ENCODE measurements around the gene KCND3.

KCND3 gene

DNA sequence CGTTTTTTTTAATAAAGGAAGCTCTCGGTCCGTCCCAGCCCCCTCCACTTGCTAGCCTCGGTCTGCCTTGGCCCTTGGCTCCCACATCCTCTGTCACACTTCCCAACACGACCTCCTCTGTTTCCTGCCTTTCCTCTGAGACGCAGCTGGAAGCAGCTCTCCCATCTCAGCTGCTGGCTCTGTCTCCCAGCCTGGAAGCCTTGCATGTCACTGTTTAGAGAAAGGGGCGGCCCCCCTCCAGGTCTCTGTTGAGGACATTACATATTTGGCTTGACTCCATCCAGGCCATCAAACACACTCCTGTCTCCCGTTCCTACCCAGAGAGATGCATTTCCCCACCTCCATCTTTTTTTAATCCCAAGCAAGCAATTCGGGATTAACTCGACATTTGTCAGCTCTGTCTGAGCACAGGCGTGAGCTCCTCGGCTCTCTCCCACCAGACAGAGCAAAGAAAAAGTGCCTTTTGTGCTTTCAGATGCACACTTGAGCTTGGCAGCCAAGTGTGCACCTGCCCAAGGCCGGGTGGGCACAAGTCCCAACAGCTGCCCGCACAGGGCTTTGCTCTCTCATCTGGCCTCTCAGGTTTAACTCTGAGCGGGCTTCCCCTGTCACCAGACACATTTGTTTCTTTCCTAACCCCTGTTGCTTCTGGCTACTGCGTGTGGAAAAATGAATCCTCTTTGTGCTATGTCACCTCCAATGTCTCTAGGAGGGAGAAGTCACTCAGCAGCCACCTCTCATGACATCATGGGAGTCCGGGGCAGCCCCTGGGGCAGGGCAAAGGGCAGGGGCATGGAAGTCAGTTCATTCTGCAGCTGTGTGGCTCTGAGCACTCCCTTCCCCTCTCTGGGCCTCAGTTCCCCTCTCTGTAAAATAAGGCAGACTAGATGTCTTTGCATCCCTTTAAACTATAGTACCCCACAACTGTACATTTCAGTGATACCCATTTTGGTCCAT is 108.3 kb downstream of the KCND3 start:
- Histone ChIP-seq H3K4me3 (ENCODE audit: low read length) (no peak overlapping the region), H3K27ac (ENCODE audit: low read length) (no peak overlapping the region), H3K9ac (ENCODE audit: low read length) (no peak overlapping the region), H4K20me1 (ENCODE audit: insufficient read depth, low read length) (no peaks in the 10 kb centered on the region), H3K36me3 (replicated peaks; ENCODE audit: low read depth, low read length) (no peaks in the 10 kb centered on the region), H3K27me3 (ENCODE audit: low read depth, low read length) (no peaks in the 10 kb centered on the region), H3K9me3 (ENCODE audit: insufficient read depth, low read length) (no peaks in the 10 kb centered on the region), H3K4me1 (ENCODE audit: low read length) (no peaks in the 10 kb centered on the region), H3K79me2 (ENCODE audit: low read length) (no peaks in the 10 kb centered on the region), H2AFZ (ENCODE audit: low read depth, low read length) (no peak overlapping the region), H3K4me2 (ENCODE audit: low read length) (no peak overlapping the region)
- TF ChIP-seq, protein P1, sequence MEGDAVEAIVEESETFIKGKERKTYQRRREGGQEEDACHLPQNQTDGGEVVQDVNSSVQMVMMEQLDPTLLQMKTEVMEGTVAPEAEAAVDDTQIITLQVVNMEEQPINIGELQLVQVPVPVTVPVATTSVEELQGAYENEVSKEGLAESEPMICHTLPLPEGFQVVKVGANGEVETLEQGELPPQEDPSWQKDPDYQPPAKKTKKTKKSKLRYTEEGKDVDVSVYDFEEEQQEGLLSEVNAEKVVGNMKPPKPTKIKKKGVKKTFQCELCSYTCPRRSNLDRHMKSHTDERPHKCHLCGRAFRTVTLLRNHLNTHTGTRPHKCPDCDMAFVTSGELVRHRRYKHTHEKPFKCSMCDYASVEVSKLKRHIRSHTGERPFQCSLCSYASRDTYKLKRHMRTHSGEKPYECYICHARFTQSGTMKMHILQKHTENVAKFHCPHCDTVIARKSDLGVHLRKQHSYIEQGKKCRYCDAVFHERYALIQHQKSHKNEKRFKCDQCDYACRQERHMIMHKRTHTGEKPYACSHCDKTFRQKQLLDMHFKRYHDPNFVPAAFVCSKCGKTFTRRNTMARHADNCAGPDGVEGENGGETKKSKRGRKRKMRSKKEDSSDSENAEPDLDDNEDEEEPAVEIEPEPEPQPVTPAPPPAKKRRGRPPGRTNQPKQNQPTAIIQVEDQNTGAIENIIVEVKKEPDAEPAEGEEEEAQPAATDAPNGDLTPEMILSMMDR (IDR thresholded peaks at IDR 0.05; ENCODE audit: low read depth, low read length): no peak
- no peak for TF ChIP-seq EZH2phosphoT487 (IDR thresholded peaks at IDR 0.05; ENCODE audit: low read depth)

DNA sequence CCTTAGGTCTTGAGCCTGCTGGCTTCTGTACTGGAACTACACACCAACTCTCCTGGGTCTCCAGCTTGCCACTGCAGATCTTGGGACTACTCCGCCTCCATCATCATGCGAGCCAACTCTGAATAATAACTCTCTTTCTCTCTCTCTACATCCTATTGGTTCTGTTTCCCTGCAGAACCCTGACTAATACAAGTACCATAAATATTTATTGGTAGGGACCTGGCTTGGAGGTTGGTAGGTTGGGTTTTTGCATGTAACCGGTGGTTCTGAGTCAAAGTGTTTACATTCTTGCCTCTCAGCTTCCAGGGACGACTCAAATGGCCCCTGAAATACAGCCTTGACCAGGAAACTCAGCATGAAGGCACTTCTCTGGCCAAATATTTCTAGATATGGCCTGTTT is 110.4 kb downstream of the KCND3 start:
- no peak overlapping the region for H3K27ac ChIP-seq (ENCODE audit: low read length)
- no peak overlapping the region for H3K4me2 ChIP-seq (ENCODE audit: low read length)
- H3K4me1 ChIP-seq (ENCODE audit: low read length): no peaks in the 10 kb centered on the region
- peaks cover 12% of the 10 kb centered on the region for H3K27me3 ChIP-seq (ENCODE audit: low read depth, low read length)
- no peaks in the 10 kb centered on the region for H3K79me2 ChIP-seq (ENCODE audit: low read length)
- no peaks in the 10 kb centered on the region for H4K20me1 ChIP-seq (ENCODE audit: insufficient read depth, low read length)
- no peak overlapping the region for H3K9ac ChIP-seq (ENCODE audit: low read length)
- H3K9me3 ChIP-seq (ENCODE audit: insufficient read depth, low read length): no peaks in the 10 kb centered on the region
- no peaks in the 10 kb centered on the region for H3K36me3 ChIP-seq (replicated peaks; ENCODE audit: low read depth, low read length)
- H2AFZ ChIP-seq (ENCODE audit: low read depth, low read length): no peak overlapping the region
- no peak overlapping the region for H3K4me3 ChIP-seq (ENCODE audit: low read length)
- TF ChIP-seq, protein P1 (IDR thresholded peaks at IDR 0.05; ENCODE audit: low read depth, low read length): no peak
- no peak for TF ChIP-seq EZH2phosphoT487 (IDR thresholded peaks at IDR 0.05; ENCODE audit: low read depth)

DNA sequence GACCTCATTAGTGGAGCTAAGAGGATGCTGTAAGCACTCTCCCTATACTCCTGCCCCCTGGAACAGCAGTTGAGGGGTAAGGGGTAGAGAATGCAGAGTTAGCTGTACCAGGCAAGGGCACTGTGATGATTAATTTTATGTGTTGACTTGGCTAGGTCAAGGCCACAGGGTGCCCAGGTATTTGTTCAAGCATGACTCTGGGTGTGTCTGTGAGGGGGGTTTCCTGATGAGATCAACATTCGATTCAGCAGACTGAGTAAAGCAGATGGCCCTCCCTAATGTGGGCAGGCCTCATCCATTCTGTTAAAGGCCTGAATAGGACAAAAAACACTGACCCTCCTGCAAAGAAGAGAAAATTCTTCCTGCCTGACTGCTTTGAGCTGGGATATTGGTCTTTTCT is 110.8 kb downstream of the KCND3 start:
- Histone ChIP-seq H4K20me1 (ENCODE audit: insufficient read depth, low read length) (no peaks in the 10 kb centered on the region), H3K9ac (ENCODE audit: low read length) (no peak overlapping the region), H3K27ac (ENCODE audit: low read length) (no peak overlapping the region), H3K4me1 (ENCODE audit: low read length) (no peaks in the 10 kb centered on the region), H3K36me3 (replicated peaks; ENCODE audit: low read depth, low read length) (no peaks in the 10 kb centered on the region), H3K4me2 (ENCODE audit: low read length) (no peak overlapping the region), H3K27me3 (ENCODE audit: low read depth, low read length) (peaks cover 17% of the 10 kb centered on the region), H3K4me3 (ENCODE audit: low read length) (no peak overlapping the region), H2AFZ (ENCODE audit: low read depth, low read length) (no peak overlapping the region), H3K79me2 (ENCODE audit: low read length) (no peaks in the 10 kb centered on the region), H3K9me3 (ENCODE audit: insufficient read depth, low read length) (no peaks in the 10 kb centered on the region)
- TF ChIP-seq, protein P1 (IDR thresholded peaks at IDR 0.05; ENCODE audit: low read depth, low read length): no peak
- TF ChIP-seq EZH2phosphoT487 (IDR thresholded peaks at IDR 0.05; ENCODE audit: low read depth): no peak

DNA sequence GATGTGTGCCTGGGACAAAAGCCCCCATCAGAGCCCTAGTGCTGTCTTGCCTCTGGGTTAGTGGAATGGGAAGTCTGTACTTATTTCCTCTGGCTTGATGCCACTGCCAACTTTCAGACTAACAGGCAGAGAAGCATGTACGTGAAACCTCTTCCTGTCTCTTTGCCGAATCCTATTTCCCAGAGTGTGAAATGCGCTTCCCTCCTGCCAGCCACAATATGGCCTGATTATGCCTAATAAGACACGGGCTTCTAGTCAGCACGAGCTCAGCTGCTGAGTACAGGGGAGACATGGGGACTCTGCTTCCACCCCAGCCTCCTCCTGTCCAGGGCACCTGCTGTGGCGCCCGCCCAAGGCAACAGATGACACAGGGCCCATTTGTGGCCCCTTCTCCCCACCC is 111.4 kb downstream of the KCND3 start:
- no peak overlapping the region for H2AFZ ChIP-seq (ENCODE audit: low read depth, low read length)
- no peaks in the 10 kb centered on the region for H4K20me1 ChIP-seq (ENCODE audit: insufficient read depth, low read length)
- H3K4me1 ChIP-seq (ENCODE audit: low read length): no peaks in the 10 kb centered on the region
- no peaks in the 10 kb centered on the region for H3K9me3 ChIP-seq (ENCODE audit: insufficient read depth, low read length)
- H3K27me3 ChIP-seq (ENCODE audit: low read depth, low read length): peaks cover 22% of the 10 kb centered on the region
- TF ChIP-seq EZH2phosphoT487 (IDR thresholded peaks at IDR 0.05; ENCODE audit: low read depth): no peak
- TF ChIP-seq, protein P1 (IDR thresholded peaks at IDR 0.05; ENCODE audit: low read depth, low read length): no peak
- H3K4me2 ChIP-seq (ENCODE audit: low read length): no peak overlapping the region
- H3K4me3 ChIP-seq (ENCODE audit: low read length): no peak overlapping the region
- no peak overlapping the region for H3K9ac ChIP-seq (ENCODE audit: low read length)
- H3K27ac ChIP-seq (ENCODE audit: low read length): no peak overlapping the region
- H3K36me3 ChIP-seq (replicated peaks; ENCODE audit: low read depth, low read length): no peaks in the 10 kb centered on the region
- H3K79me2 ChIP-seq (ENCODE audit: low read length): no peaks in the 10 kb centered on the region
